ENCODE measurements around the gene NELFB.

NELFB gene

GRCh38 chr9:137277329-137278041 is 22.4 kb downstream of the NELFB start, which contains the start of gene TOR4A:
TSS of gene TOR4A (plus strand) at chr9:137277726. CDS start at chr9:137278690, 964 bp downstream.
- Histone ChIP-seq H3K27me3 (replicated peaks; ENCODE audit: control insufficient read depth, insufficient read depth, low read length, poor library complexity, severe bottlenecking) (no peaks in the 10 kb centered on the region), H3K4me3 (ENCODE audit: insufficient read depth, low read depth, low read length, poor library complexity, severe bottlenecking) (peak within 1 kb of the TSS; percentile 63), H3K9me3 (ENCODE audit: control insufficient read depth, low read length) (no peaks in the 10 kb centered on the region), H3K36me3 (ENCODE audit: control insufficient read depth, insufficient read depth, low read length) (peaks cover 15% of the 10 kb centered on the region), H3K27ac (ENCODE audit: insufficient read depth, low read length, poor library complexity, severe bottlenecking) (no peak within 1 kb of the TSS), H3K4me1 (ENCODE audit: control insufficient read depth, insufficient read depth, low read length, poor library complexity, severe bottlenecking) (peaks cover 19% of the 10 kb centered on the region)
- no peak for DNase-seq

GRCh38 chr9:137278061-137278701 is 23.1 kb downstream of the NELFB start:
- no peak for DNase-seq

GRCh38 chr9:137278721-137279711 is 23.9 kb downstream of the NELFB start:
- H3K27me3 ChIP-seq (replicated peaks; ENCODE audit: control insufficient read depth, insufficient read depth, low read length, poor library complexity, severe bottlenecking): no peaks in the 10 kb centered on the region

More at GRCh38 chr9:137278061-137278701, 23.1 kb downstream of the NELFB start:
- no peaks in the 10 kb centered on the region for H3K27me3 ChIP-seq (replicated peaks; ENCODE audit: control insufficient read depth, insufficient read depth, low read length, poor library complexity, severe bottlenecking)
- peaks cover 8% of the 10 kb centered on the region for H3K36me3 ChIP-seq (ENCODE audit: control insufficient read depth, insufficient read depth, low read length)
- peaks cover 19% of the 10 kb centered on the region for H3K4me1 ChIP-seq (ENCODE audit: control insufficient read depth, insufficient read depth, low read length, poor library complexity, severe bottlenecking)
- H3K4me3 ChIP-seq (ENCODE audit: insufficient read depth, low read depth, low read length, poor library complexity, severe bottlenecking): peak overlapping the region; percentile 63
- H3K9me3 ChIP-seq (ENCODE audit: control insufficient read depth, low read length): no peaks in the 10 kb centered on the region
- no peak overlapping the region for H3K27ac ChIP-seq (ENCODE audit: insufficient read depth, low read length, poor library complexity, severe bottlenecking)

GRCh38 chr9:137279741-137280473 is 24.8 kb downstream of the NELFB start:
- H3K27me3 ChIP-seq (replicated peaks; ENCODE audit: control insufficient read depth, insufficient read depth, low read length, poor library complexity, severe bottlenecking): no peaks in the 10 kb centered on the region
- DNase-seq: no peak
- H3K4me3 ChIP-seq (ENCODE audit: insufficient read depth, low read depth, low read length, poor library complexity, severe bottlenecking): no peak overlapping the region

More at GRCh38 chr9:137278721-137279711, 23.9 kb downstream of the NELFB start:
- no peak for DNase-seq
- Histone ChIP-seq H3K9me3 (ENCODE audit: control insufficient read depth, low read length) (no peaks in the 10 kb centered on the region), H3K27ac (ENCODE audit: insufficient read depth, low read length, poor library complexity, severe bottlenecking) (no peak overlapping the region), H3K4me1 (ENCODE audit: control insufficient read depth, insufficient read depth, low read length, poor library complexity, severe bottlenecking) (peaks cover 19% of the 10 kb centered on the region), H3K36me3 (ENCODE audit: control insufficient read depth, insufficient read depth, low read length) (peaks cover 5% of the 10 kb centered on the region), H3K4me3 (ENCODE audit: insufficient read depth, low read depth, low read length, poor library complexity, severe bottlenecking) (no peak overlapping the region)

DNA sequence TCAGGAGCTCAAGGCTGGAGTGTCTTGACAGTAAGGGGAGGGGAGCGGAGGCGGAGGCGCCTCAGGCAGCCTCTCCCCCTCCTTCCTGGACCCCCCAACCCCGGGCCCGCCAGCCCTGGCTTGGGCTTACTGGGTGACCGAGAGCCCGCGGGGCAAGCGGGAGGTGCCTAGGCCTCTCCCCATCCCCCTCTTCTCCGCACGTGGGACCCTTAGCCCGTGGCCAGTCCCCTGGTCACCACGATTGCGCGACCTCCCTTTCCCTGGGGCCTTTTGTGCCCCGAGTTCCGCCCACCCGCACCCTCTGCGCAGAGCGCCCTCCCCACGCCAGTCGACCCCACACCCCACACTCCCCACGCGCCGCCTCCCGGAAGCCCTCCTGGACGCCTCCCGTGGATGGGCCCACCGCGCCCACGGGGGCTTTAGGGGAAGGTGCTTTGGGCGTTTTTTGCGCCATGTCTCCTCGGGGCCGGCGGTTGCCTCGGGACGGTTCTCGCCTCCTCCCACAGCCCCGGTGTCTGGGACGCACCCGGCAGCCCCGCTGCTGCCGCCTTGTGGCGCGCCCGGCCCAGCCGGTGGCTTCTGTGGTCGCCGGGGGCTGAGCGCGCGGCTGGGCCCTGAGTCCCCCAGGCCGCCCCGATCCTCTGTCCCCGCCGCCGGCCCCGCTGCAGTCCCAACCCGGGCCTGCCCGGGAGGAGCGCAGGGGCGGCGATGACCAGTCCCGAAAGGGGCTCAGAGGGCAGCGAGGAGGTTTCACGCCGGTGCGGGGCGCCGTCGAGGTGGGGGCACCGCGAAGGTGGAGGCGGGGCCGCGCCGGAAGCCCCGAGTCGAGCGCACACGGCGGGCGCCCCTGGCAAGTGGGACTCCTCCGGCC is 25.6 kb downstream of the NELFB start:
- no peak overlapping the region for H3K27ac ChIP-seq (ENCODE audit: insufficient read depth, low read length, poor library complexity, severe bottlenecking)
- no peak for DNase-seq
- no peaks in the 10 kb centered on the region for H3K27me3 ChIP-seq (replicated peaks; ENCODE audit: control insufficient read depth, insufficient read depth, low read length, poor library complexity, severe bottlenecking)
- H3K4me1 ChIP-seq (ENCODE audit: control insufficient read depth, insufficient read depth, low read length, poor library complexity, severe bottlenecking): peaks cover 19% of the 10 kb centered on the region
- H3K9me3 ChIP-seq (ENCODE audit: control insufficient read depth, low read length): no peaks in the 10 kb centered on the region
- H3K36me3 ChIP-seq (ENCODE audit: control insufficient read depth, insufficient read depth, low read length): peaks cover 5% of the 10 kb centered on the region
- H3K4me3 ChIP-seq (ENCODE audit: insufficient read depth, low read depth, low read length, poor library complexity, severe bottlenecking): no peak overlapping the region

More at GRCh38 chr9:137279741-137280473, 24.8 kb downstream of the NELFB start:
- Histone ChIP-seq H3K36me3 (ENCODE audit: control insufficient read depth, insufficient read depth, low read length) (peaks cover 5% of the 10 kb centered on the region), H3K9me3 (ENCODE audit: control insufficient read depth, low read length) (no peaks in the 10 kb centered on the region), H3K4me1 (ENCODE audit: control insufficient read depth, insufficient read depth, low read length, poor library complexity, severe bottlenecking) (peaks cover 19% of the 10 kb centered on the region), H3K27ac (ENCODE audit: insufficient read depth, low read length, poor library complexity, severe bottlenecking) (no peak overlapping the region)

DNA sequence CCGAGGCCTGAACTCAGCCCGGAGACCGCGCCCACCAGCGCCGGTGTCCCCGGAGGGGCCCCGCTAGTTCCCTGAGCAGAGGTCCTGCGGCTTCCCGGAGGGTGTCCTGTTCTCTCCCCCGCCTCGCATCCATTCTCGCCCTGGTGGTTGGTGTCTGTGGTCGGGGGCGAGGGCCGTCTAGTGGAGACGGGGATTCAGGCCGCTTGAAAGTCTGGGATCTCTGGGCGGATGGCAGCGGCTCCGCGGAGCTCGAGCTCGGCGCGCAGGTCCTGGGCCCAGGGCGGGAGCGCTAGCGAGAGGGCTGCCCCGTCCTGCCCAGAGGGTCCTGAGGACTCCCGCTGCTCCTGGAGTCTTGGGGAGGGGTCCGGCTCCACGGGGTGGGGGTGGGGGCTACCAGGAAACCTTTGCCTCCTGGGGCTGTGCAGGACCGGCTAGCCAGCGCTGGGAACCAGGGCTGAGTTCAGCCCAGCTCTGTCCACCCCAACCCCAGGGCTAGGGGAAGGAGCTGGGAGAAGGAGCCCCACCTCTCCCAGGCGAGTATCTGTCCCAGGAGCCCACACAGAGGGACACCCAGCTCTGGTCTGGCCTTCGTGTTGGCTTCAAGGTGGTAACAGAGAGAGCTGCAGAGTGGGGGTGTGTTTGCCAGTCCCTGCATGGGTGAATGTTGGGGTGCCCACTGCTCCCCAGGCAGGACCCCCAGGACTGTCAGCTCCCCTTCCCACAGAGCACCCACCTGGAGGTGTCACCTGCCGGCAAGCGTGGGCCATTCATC is 26.4 kb downstream of the NELFB start:
- Histone ChIP-seq H3K36me3 (ENCODE audit: control insufficient read depth, insufficient read depth, low read length) (peaks cover 5% of the 10 kb centered on the region), H3K27ac (ENCODE audit: insufficient read depth, low read length, poor library complexity, severe bottlenecking) (no peak overlapping the region), H3K27me3 (replicated peaks; ENCODE audit: control insufficient read depth, insufficient read depth, low read length, poor library complexity, severe bottlenecking) (no peaks in the 10 kb centered on the region), H3K9me3 (ENCODE audit: control insufficient read depth, low read length) (no peaks in the 10 kb centered on the region), H3K4me3 (ENCODE audit: insufficient read depth, low read depth, low read length, poor library complexity, severe bottlenecking) (no peak overlapping the region), H3K4me1 (ENCODE audit: control insufficient read depth, insufficient read depth, low read length, poor library complexity, severe bottlenecking) (peaks cover 19% of the 10 kb centered on the region)
- DNase-seq: no peak

GRCh38 chr9:137286975-137287383 is 31.9 kb downstream of the NELFB start:
- no peaks in the 10 kb centered on the region for H3K36me3 ChIP-seq (ENCODE audit: control insufficient read depth, insufficient read depth, low read length)

DNA sequence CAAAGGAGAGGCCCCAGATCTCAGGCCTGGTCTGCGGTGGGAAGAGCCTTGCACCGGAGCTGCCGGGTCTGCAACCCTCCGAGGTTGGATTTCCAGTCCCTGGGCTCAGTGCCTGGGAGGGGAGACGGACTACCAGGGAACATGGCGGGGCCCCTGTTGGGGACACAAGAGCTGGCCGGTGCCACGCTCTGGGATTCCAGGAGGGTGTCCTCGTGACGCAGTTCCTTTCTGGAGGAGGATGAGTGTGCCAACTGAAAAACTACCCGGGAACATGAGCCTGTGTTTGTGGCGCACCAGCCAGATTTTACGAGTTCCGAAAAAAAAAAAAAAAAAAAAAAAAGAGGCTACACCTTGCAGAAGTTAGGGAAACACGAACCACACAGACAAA is 38.0 kb downstream of the NELFB start:
- no peak for DNase-seq
- Histone ChIP-seq H3K4me1 (ENCODE audit: control insufficient read depth, insufficient read depth, low read length, poor library complexity, severe bottlenecking) (peaks cover 3% of the 10 kb centered on the region), H3K4me3 (ENCODE audit: insufficient read depth, low read depth, low read length, poor library complexity, severe bottlenecking) (no peak overlapping the region), H3K27me3 (replicated peaks; ENCODE audit: control insufficient read depth, insufficient read depth, low read length, poor library complexity, severe bottlenecking) (peaks cover 35% of the 10 kb centered on the region), H3K27ac (ENCODE audit: insufficient read depth, low read length, poor library complexity, severe bottlenecking) (no peak overlapping the region), H3K36me3 (ENCODE audit: control insufficient read depth, insufficient read depth, low read length) (no peaks in the 10 kb centered on the region), H3K9me3 (ENCODE audit: control insufficient read depth, low read length) (no peaks in the 10 kb centered on the region)

More at GRCh38 chr9:137286975-137287383, 31.9 kb downstream of the NELFB start:
- Histone ChIP-seq H3K4me3 (ENCODE audit: insufficient read depth, low read depth, low read length, poor library complexity, severe bottlenecking) (no peak overlapping the region), H3K9me3 (ENCODE audit: control insufficient read depth, low read length) (no peaks in the 10 kb centered on the region), H3K27me3 (replicated peaks; ENCODE audit: control insufficient read depth, insufficient read depth, low read length, poor library complexity, severe bottlenecking) (no peaks in the 10 kb centered on the region), H3K27ac (ENCODE audit: insufficient read depth, low read length, poor library complexity, severe bottlenecking) (no peak overlapping the region), H3K4me1 (ENCODE audit: control insufficient read depth, insufficient read depth, low read length, poor library complexity, severe bottlenecking) (no peaks in the 10 kb centered on the region)
- no peak for DNase-seq

All from effector memory CD4-positive, alpha-beta T cell (primary cell).